PC-9 (cell line): Measurements from ENCODE around the gene GON4L.

Experiments
- EZH2 ChIP-seq: fragments of 200-600 bp; sonication (generic); IDR thresholded peaks from 2 replicates; pipeline ENCODE4 v1.8.0; 2017; ENCODE audit warnings: antibody characterized with exemption, low read depth
- TF ChIP-seq, protein P1 (sequence below): fragments of 200-600 bp; sonication (generic); conservative IDR thresholded peaks from 2 replicates; pipeline ENCODE4 v1.6.1; 2017; ENCODE audit warnings: mixed run types, antibody characterized with exemption, mild to moderate bottlenecking, moderate library complexity

DNA sequence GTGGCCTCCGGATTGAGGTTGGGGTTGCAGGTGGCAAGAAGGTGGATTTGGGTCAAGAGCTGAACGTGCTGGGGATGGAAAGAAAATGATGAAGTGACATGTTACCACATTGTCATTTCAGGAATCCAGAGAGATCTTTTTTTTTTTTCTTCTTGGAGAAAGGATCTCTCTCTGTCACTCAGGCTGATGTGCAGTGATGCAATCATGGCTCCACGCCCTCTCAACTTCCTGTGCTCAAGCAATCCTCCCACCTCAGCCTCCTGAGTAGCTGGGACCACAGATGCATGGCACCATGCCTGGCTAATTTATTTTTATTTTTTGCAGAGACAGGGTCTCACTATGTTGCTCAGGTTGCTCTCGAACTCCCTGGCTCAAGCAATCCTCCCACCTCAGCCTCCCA lies 80.6 kb downstream of the GON4L start:
- TF ChIP-seq, protein P1, sequence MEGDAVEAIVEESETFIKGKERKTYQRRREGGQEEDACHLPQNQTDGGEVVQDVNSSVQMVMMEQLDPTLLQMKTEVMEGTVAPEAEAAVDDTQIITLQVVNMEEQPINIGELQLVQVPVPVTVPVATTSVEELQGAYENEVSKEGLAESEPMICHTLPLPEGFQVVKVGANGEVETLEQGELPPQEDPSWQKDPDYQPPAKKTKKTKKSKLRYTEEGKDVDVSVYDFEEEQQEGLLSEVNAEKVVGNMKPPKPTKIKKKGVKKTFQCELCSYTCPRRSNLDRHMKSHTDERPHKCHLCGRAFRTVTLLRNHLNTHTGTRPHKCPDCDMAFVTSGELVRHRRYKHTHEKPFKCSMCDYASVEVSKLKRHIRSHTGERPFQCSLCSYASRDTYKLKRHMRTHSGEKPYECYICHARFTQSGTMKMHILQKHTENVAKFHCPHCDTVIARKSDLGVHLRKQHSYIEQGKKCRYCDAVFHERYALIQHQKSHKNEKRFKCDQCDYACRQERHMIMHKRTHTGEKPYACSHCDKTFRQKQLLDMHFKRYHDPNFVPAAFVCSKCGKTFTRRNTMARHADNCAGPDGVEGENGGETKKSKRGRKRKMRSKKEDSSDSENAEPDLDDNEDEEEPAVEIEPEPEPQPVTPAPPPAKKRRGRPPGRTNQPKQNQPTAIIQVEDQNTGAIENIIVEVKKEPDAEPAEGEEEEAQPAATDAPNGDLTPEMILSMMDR, result no peak
- TF ChIP-seq EZH2, result no peak
